ENCODE measurements around the gene GAD1. TPM values are rescaled to one million over a fixed set of nuclear protein-coding genes. Genes with fewer than 3 reads are reported as not detected.

GAD1 gene
- total and polyA plus RNA-seq, 10 of the 15 experiments (the other 5 are each of a cell fraction or from before 2014, with no cell fraction given), result 0.04 to 3.4 (median 0.42) TPM

DNA sequence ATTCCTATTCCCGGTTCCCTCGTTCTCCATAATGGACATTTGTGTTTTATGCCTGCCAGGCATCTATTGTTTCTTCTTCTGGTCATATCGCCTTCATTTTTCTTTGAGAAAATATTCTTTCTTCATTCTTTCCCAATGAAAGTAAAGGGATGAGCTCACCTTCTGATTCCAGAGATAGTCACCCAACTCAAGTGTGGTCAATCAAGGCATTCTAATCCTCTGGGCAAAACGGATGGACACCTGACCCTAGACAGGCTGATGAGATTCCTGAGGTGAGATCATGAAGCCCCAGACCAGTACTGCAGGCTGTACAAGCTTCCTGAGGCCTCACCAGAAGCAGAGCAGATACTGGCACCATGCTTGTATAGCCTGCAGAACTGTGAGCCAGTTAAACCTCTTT is 52.8 kb downstream of the GAD1 start (continued):
- TF ChIP-seq, protein P1, sequence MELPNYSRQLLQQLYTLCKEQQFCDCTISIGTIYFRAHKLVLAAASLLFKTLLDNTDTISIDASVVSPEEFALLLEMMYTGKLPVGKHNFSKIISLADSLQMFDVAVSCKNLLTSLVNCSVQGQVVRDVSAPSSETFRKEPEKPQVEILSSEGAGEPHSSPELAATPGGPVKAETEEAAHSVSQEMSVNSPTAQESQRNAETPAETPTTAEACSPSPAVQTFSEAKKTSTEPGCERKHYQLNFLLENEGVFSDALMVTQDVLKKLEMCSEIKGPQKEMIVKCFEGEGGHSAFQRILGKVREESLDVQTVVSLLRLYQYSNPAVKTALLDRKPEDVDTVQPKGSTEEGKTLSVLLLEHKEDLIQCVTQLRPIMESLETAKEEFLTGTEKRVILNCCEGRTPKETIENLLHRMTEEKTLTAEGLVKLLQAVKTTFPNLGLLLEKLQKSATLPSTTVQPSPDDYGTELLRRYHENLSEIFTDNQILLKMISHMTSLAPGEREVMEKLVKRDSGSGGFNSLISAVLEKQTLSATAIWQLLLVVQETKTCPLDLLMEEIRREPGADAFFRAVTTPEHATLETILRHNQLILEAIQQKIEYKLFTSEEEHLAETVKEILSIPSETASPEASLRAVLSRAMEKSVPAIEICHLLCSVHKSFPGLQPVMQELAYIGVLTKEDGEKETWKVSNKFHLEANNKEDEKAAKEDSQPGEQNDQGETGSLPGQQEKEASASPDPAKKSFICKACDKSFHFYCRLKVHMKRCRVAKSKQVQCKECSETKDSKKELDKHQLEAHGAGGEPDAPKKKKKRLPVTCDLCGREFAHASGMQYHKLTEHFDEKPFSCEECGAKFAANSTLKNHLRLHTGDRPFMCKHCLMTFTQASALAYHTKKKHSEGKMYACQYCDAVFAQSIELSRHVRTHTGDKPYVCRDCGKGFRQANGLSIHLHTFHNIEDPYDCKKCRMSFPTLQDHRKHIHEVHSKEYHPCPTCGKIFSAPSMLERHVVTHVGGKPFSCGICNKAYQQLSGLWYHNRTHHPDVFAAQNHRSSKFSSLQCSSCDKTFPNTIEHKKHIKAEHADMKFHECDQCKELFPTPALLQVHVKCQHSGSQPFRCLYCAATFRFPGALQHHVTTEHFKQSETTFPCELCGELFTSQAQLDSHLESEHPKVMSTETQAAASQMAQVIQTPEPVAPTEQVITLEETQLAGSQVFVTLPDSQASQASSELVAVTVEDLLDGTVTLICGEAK (IDR thresholded peaks at IDR 0.05; ENCODE audit: borderline replicate concordance), result no peak
- TF ChIP-seq, protein P2, sequence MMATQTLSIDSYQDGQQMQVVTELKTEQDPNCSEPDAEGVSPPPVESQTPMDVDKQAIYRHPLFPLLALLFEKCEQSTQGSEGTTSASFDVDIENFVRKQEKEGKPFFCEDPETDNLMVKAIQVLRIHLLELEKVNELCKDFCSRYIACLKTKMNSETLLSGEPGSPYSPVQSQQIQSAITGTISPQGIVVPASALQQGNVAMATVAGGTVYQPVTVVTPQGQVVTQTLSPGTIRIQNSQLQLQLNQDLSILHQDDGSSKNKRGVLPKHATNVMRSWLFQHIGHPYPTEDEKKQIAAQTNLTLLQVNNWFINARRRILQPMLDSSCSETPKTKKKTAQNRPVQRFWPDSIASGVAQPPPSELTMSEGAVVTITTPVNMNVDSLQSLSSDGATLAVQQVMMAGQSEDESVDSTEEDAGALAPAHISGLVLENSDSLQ (IDR thresholded peaks at IDR 0.05), result no peak

DNA sequence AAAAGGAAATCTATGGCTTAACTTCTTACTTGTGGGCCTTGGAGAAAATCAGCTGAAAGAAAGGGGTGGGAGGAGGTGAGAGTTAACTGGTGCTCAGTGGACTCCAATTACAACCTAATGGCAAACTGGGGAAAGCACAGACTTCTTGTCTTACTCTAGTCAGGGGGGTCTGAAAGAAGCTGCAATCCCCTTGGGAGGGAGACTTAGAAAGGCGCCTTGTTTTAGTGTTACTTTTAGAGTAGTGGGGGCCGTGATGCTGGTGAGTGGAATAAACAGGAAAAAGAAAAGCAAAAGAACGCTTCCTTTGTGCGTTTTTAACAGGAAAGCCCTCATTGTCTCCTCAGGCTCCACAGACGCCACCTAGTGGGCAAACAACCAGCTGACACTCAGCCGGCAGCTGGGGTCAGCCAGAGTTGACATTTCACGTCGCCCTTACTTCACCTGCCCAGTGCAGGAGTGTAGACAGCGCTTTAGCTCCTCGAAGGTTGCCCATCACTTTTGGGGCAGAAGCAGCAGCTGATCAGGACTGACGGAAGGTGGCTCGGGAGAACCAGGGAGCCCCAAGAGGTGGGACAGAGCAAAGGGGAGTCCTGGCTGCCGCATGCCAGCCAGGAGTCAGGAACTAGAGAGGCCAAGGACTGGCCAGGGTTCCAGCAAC is 56.5 kb downstream of the GAD1 start:
- ChIA-PET POLR2A (interaction anchor here (0.8 kb wide), 1 partner anchor 55 kb away, joined by 3 read pairs; no protein-coding TSS in a partner anchor), CTCF (interaction anchor here (0.7 to 4.9 kb wide), 49 partner anchors 9 to 1046 kb away, joined by 3 to 41 read pairs (median 4); partner anchors contain the start of genes ERICH2, GORASP2 and UBR3), RAD21 (ENCODE audit: unreplicated experiment) (interaction anchor here (0.7 to 2.2 kb wide), 8 partner anchors 8 to 549 kb away, joined by 3 to 16 read pairs (median 4); partner anchors contain the start of genes GAD1 and GORASP2), SMC1A (ENCODE audit: uncharacterized antibody, unreplicated experiment) (interaction anchor here (0.7 to 1.9 kb wide), 20 partner anchors 8 to 636 kb away, joined by 3 to 7 read pairs (median 4); partner anchors contain the start of gene GAD1)
- no TSS peak for BruUV-seq (replicated peaks)
- H3K79me2 ChIP-seq (ENCODE audit: control insufficient read depth, insufficient read depth, low read length), result no peaks in the 10 kb centered on the region
- 19% methylated on average over 13 of the region's 13 CpGs for WGBS (ENCODE audit: insufficient coverage, insufficient replicate concordance, low lambda C conversion rate, missing lambda C conversion rate)
- H3K4me3 ChIP-seq, result peak overlapping the region; percentile 49; the same call in 1 of the 2 replicates
- intact Hi-C loops (cut with micrococcal nuclease; ENCODE audit: unreplicated experiment) (loop anchor here (1.0 to 10.0 kb wide), 3 partner anchors 511 to 638 kb away; no protein-coding TSS in a partner anchor), in situ Hi-C loops (cut with MboI) (no loop called here)
- FAIRE-seq (peak; percentile 99), DNase-seq (ENCODE audit: low read depth, low spot score) (peak; percentile 24), ATAC-seq (peak; percentile 99)
- no peaks in the 10 kb centered on the region for H4K20me1 ChIP-seq (ENCODE audit: control insufficient read depth, insufficient read depth)
- H3K36me3 ChIP-seq (ENCODE audit: control insufficient read depth in 2 of 2, insufficient read depth in 2 of 2, low read length in 1 of 2), result no peaks in the 10 kb centered on the region
- peak overlapping the region; percentile 38 for H3K9ac ChIP-seq (ENCODE audit: control insufficient read depth, insufficient read depth, low read length)
- no peak overlapping the region for H3K27ac ChIP-seq (ENCODE audit: control insufficient read depth, insufficient read depth)
- no peaks in the 10 kb centered on the region for H3K4me1 ChIP-seq (ENCODE audit: control insufficient read depth, insufficient read depth, low read length)
- no peaks in the 10 kb centered on the region for H3K27me3 ChIP-seq (replicated peaks in 1 of 2; ENCODE audit: control insufficient read depth in 2 of 2, insufficient read depth in 2 of 2, low read length in 1 of 2)
- peak overlapping the region; percentile 58 for H3K4me2 ChIP-seq (ENCODE audit: control insufficient read depth, insufficient read depth)
- no peaks in the 10 kb centered on the region for H3K9me3 ChIP-seq (replicated peaks; ENCODE audit: control insufficient read depth, insufficient read depth, low read length)
- peak overlapping the region; percentile 85 for H2AFZ ChIP-seq (ENCODE audit: control insufficient read depth, low read depth, low read length)
- TF ChIP-seq SMC3 (IDR thresholded peaks at IDR 0.05; ENCODE audit: borderline replicate concordance, low read length) (peak; percentile 74), HCFC1 (IDR thresholded peaks at IDR 0.05; ENCODE audit: low read length) (no peak), POU2F2 (IDR thresholded peaks at IDR 0.05; ENCODE audit: borderline replicate concordance, low read depth, low read length) (peak; percentile 32; the same call in 1 of the 3 replicates), NBN (IDR thresholded peaks at IDR 0.05) (peak; percentile 86), NR2F1 (conservative IDR thresholded peaks at IDR 0.05) (peak; percentile 84), EGR1 (IDR thresholded peaks at IDR 0.05; ENCODE audit: borderline replicate concordance in 1 of 2, low read depth in 2 of 2, low read length in 2 of 2) (no peak), MEF2B (IDR thresholded peaks at IDR 0.05; ENCODE audit: partially characterized antibody, poor library complexity, severe bottlenecking) (peak; percentile 86), TCF12 (IDR thresholded peaks at IDR 0.05; ENCODE audit: low read depth, low read length) (peak; percentile 66; the same call in 1 of the 2 replicates), MTA2 (IDR thresholded peaks at IDR 0.05; ENCODE audit: low read depth) (peak; percentile 52)
- TF ChIP-seq, protein P3, sequence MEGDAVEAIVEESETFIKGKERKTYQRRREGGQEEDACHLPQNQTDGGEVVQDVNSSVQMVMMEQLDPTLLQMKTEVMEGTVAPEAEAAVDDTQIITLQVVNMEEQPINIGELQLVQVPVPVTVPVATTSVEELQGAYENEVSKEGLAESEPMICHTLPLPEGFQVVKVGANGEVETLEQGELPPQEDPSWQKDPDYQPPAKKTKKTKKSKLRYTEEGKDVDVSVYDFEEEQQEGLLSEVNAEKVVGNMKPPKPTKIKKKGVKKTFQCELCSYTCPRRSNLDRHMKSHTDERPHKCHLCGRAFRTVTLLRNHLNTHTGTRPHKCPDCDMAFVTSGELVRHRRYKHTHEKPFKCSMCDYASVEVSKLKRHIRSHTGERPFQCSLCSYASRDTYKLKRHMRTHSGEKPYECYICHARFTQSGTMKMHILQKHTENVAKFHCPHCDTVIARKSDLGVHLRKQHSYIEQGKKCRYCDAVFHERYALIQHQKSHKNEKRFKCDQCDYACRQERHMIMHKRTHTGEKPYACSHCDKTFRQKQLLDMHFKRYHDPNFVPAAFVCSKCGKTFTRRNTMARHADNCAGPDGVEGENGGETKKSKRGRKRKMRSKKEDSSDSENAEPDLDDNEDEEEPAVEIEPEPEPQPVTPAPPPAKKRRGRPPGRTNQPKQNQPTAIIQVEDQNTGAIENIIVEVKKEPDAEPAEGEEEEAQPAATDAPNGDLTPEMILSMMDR (IDR thresholded peaks at IDR 0.05 in 2 of 3, conservative IDR thresholded peaks at IDR 0.05 in 1 of 3; ENCODE audit: control insufficient read depth in 2 of 3, extremely low read depth in 1 of 3, insufficient read depth in 1 of 3, low read depth in 3 of 3, low read length in 3 of 3), result peak; percentile 85 to 98 (median 94)
